ENCODE data around the gene UPK1B. TPM values are rescaled to one million over a fixed set of nuclear protein-coding genes. Genes with fewer than 3 reads are reported as not detected.

UPK1B gene
- total RNA-seq, 4 donors from 2014 or later = not detected

DNA sequence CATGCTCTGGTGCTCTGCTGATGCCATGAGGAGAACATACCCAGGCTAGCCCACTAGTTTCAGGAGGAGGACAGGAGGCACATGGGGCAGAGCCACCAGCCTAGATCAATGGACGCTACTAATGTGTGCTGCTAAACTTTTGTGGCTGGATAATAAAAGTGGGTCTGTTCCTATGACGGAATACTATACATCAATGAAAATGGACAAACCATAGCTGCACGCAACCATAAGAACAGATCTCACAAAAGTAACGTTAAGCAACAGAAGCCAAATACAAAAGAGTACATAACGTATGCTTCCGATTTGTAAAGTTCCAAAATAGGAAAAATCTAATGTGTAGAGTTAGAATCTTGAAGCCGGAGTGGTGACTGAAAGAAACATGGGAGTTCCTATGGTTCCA lies 55.8 kb downstream of the UPK1B start:
- H3K27me3 ChIP-seq = no peaks in the 10 kb centered on the region
- TF ChIP-seq POLR2A (IDR thresholded peaks at IDR 0.05) = no peak
- TF ChIP-seq, protein P1, sequence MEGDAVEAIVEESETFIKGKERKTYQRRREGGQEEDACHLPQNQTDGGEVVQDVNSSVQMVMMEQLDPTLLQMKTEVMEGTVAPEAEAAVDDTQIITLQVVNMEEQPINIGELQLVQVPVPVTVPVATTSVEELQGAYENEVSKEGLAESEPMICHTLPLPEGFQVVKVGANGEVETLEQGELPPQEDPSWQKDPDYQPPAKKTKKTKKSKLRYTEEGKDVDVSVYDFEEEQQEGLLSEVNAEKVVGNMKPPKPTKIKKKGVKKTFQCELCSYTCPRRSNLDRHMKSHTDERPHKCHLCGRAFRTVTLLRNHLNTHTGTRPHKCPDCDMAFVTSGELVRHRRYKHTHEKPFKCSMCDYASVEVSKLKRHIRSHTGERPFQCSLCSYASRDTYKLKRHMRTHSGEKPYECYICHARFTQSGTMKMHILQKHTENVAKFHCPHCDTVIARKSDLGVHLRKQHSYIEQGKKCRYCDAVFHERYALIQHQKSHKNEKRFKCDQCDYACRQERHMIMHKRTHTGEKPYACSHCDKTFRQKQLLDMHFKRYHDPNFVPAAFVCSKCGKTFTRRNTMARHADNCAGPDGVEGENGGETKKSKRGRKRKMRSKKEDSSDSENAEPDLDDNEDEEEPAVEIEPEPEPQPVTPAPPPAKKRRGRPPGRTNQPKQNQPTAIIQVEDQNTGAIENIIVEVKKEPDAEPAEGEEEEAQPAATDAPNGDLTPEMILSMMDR (IDR thresholded peaks at IDR 0.05) = no peak
- H3K36me3 ChIP-seq = peaks cover 27 to 30% of the 10 kb centered on the region in 2 donors
- H3K9me3 ChIP-seq = no peaks in the 10 kb centered on the region
- H3K4me1 ChIP-seq = no peaks in the 10 kb centered on the region
- WGBS, 2 donors = 90 to 99% methylated on average over 7 of the region's 7 CpGs
- H3K4me3 ChIP-seq (replicated peaks in 1 of 3) = no peak overlapping the region
- no peak overlapping the region for H3K27ac ChIP-seq
- no peak for DNase-seq
- intact Hi-C loops (cut with DNase I) = no loop called here

DNA sequence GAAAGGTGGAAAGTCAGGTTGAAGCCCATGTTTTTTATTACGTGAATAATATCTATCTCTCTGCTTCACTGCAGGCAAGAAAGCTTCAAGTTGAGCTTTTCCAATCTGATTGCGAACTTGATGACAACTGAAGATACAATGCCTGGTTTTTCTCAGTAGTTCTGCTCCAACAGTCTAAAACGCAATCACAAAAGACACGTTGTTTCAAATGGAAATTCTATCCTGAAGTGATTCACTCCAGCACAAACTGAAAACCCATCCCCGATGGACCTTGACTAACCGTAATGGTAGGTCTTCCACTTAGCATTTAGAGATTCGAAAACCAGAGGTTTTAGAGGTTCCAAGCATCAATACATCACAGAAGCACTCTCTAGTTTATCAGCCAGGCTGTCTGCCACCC lies 56.7 kb downstream of the UPK1B start:
- intact Hi-C loops (cut with DNase I) = no loop called here
- WGBS, 2 donors = 92 to 93% methylated on average over 7 of the region's 7 CpGs
- Histone ChIP-seq H3K4me3 (replicated peaks in 1 of 3) (no peak overlapping the region), H3K27me3 (no peaks in the 10 kb centered on the region), H3K36me3 (peaks cover 31 to 32% of the 10 kb centered on the region in 2 donors), H3K9me3 (no peaks in the 10 kb centered on the region), H3K27ac (no peak overlapping the region), H3K4me1 (no peaks in the 10 kb centered on the region)
- no peak for TF ChIP-seq POLR2A (IDR thresholded peaks at IDR 0.05)
- TF ChIP-seq, protein P1 (IDR thresholded peaks at IDR 0.05) = no peak
- no peak for DNase-seq

DNA sequence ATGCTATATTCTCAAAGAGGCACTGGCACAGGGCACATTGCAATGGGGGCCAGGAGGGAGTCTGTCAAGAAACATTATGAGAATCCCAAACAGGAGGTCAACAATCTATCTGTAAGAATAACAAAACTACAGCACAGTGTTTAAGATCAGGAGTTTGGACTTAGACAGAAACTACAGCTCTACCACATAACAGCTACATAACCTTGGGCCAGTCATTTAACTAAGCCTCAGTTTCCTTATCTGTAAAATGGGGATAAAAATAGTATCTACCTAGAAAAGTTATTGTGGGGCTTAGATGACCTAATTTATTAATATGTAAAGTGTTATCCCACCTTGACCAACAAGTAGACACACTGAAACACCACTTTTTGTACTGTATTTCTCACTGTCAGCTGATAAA lies 57.3 kb downstream of the UPK1B start:
- Histone ChIP-seq H3K4me1 (no peaks in the 10 kb centered on the region), H3K4me3 (replicated peaks in 1 of 3) (no peak overlapping the region), H3K36me3 (peaks cover 29 to 37% of the 10 kb centered on the region in 2 donors), H3K27me3 (no peaks in the 10 kb centered on the region), H3K27ac (no peak overlapping the region), H3K9me3 (no peaks in the 10 kb centered on the region)
- no peak for TF ChIP-seq POLR2A (IDR thresholded peaks at IDR 0.05)
- TF ChIP-seq, protein P1 (IDR thresholded peaks at IDR 0.05) = no peak
- intact Hi-C loops (cut with DNase I) = no loop called here
- DNase-seq = no peak

DNA sequence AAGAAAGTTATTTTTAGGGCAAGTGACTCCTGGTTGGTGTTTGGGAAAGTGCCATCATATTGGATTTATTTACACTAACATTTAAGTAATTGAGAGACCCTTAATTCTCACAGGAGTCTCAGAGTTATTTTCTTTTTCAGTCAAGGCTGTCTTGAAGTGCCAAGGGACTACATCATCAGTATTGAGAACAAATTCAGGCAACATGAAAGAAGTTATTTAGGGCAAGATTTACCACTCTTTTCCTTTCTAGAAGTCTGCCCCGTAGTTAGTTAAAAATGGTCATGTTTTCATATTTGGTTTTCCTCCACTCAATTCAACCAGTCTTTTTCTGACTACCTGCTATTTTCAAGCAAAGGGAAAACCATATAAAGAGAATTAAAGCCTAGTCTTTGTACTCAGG lies 61.2 kb downstream of the UPK1B start:
- peaks cover 15 to 19% of the 10 kb centered on the region in 2 donors for H3K36me3 ChIP-seq
- H3K27me3 ChIP-seq = no peaks in the 10 kb centered on the region
- intact Hi-C loops (cut with DNase I) = no loop called here
- H3K4me3 ChIP-seq (replicated peaks in 1 of 3) = no peak overlapping the region
- H3K27ac ChIP-seq = no peak overlapping the region
- H3K9me3 ChIP-seq = no peaks in the 10 kb centered on the region
- WGBS, 2 donors = 84 to 90% methylated on average over 1 of the region's 1 CpG
- TF ChIP-seq, protein P1 (IDR thresholded peaks at IDR 0.05) = no peak
- no peak for TF ChIP-seq POLR2A (IDR thresholded peaks at IDR 0.05)
- H3K4me1 ChIP-seq = peaks cover 8 to 12% of the 10 kb centered on the region in 2 donors
- DNase-seq = no peak

DNA sequence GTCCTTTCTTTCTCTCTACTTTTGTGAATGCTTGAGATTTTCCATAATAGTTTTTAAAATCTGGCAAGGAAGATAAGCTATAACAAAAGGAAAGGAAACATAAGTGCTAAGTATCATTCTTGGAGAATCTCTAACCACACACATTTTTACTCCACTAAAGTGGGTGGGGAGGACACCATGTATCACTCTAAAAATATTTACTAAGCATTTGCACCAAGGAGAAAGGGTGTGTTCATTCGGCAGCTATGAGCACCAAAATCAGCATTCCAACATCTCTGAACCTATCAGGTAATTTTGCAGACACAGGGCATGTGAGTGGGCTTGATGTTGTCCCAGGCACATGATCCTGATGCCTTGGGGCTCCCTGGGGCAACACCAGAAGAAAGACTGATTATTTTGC lies 61.8 kb downstream of the UPK1B start:
- no peak overlapping the region for H3K27ac ChIP-seq
- H3K36me3 ChIP-seq = peaks cover 11 to 18% of the 10 kb centered on the region in 2 donors
- peaks cover 13% of the 10 kb centered on the region in 2 donors for H3K4me1 ChIP-seq
- WGBS, 2 donors = 80 to 85% methylated on average over 1 of the region's 1 CpG
- intact Hi-C loops (cut with DNase I) = no loop called here
- H3K27me3 ChIP-seq = no peaks in the 10 kb centered on the region
- TF ChIP-seq, protein P1 (IDR thresholded peaks at IDR 0.05) = no peak
- H3K4me3 ChIP-seq (replicated peaks in 1 of 3) = no peak overlapping the region
- H3K9me3 ChIP-seq = no peaks in the 10 kb centered on the region
- DNase-seq = no peak
